Esophagus (tissue), 2 donors: ENCODE measurements around the gene MACROH2A1. TPM values are rescaled to one million over a fixed set of nuclear protein-coding genes. Genes with fewer than 3 reads are reported as not detected.

Source experiments
- H3K27ac ChIP-seq, 2 donors: one replicate each; pipeline ENCODE4 v1.5.1; 2013; ENCODE audit warnings: low read depth in 2 of 2, mild to moderate bottlenecking in 2 of 2, inconsistent platforms in 1 of 2, low read length in 1 of 2, moderate library complexity in 1 of 2
- H3K27me3 ChIP-seq, 2 donors: one replicate each; pipeline ENCODE4 v1.6.1; 2013; ENCODE audit warnings: low read length in 2 of 2, control low read depth in 1 of 2, mild to moderate bottlenecking in 1 of 2; ENCODE audit not compliant: insufficient read depth in 2 of 2, control insufficient read depth in 1 of 2
- H3K36me3 ChIP-seq, 2 donors: one replicate each; pipeline ENCODE4 v1.6.1; 2013; ENCODE audit warnings: low read length in 1 of 2; ENCODE audit not compliant: control insufficient read depth in 2 of 2, insufficient read depth in 2 of 2
- H3K4me1 ChIP-seq, 2 donors: one replicate each; pipeline ENCODE4 v1.6.1; 2013; ENCODE audit warnings: low read length in 1 of 2; ENCODE audit not compliant: control insufficient read depth in 2 of 2, insufficient read depth in 2 of 2
- H3K4me3 ChIP-seq, 2 donors: one replicate each; pipeline ENCODE4 v1.5.1; 2013; ENCODE audit warnings: low read length in 2 of 2, mild to moderate bottlenecking in 2 of 2, low read depth in 1 of 2, moderate library complexity in 1 of 2
- H3K9me3 ChIP-seq, 2 donors: one replicate each; pipeline ENCODE4 v1.6.1; 2013; ENCODE audit warnings: mild to moderate bottlenecking in 2 of 2, low read depth in 1 of 2, low read length in 1 of 2, moderate library complexity in 1 of 2; ENCODE audit not compliant: control insufficient read depth in 2 of 2, insufficient read depth in 1 of 2
- WGBS, 2 donors: extraction: QIAGEN DNeasy Blood & Tissue Kit; methylation state at CpG; one replicate each; pipeline ENCODE4 v1.1.7; 2013; 5-methylcytosine and 5-hydroxymethylcytosine counted together
- polyA plus RNA-seq, 2 donors: library from polyadenylated mRNA; stranded (reverse); fragments of 200-250 nt; gene quantifications; one replicate each; pipeline ENCODE4 v1.2.3, GENCODE V29; 2013
- donor health status: healthy with polysubstance abuse.
- donor health status: Bipolar disorder and iron deficiency.

MACROH2A1 gene
- polyA plus RNA-seq, 2 donors: 210 to 233 TPM

DNA sequence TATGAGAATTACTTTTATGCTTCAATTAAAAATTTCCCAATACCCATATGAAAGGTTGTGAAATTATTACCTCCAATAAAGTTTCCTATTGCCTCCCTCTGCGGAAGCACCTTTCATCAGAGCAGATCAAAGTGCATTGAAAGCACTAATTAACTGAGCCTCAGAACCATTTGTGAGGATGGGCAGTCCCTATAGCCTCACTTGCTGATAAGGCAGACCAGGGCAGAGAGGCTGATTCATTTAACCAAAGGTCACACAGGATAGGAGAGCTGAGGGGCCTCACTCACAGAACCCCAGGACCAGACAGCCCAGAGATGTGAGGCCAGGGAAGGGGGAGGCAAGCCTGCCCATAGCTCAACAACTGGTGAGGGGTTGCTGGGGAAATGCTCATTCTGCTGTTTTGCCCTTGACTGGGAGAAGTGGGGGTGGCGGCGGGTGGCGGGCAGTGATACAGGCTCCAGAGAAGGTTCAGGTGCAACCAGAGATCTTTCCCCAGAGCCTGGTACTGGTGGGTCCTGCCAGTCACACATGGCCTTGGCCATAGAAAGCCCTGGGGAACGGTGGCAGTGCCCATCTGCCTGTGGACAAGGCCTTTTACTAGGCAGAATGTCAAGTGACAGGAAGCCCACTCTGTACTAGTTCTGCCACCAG lies 57.9 kb downstream of the MACROH2A1 start:
- H3K4me1 ChIP-seq: peaks cover 2 to 15% of the 10 kb centered on the region in 2 donors
- no peak overlapping the region for H3K27ac ChIP-seq
- H3K27me3 ChIP-seq: no peaks in the 10 kb centered on the region
- no peak overlapping the region for H3K4me3 ChIP-seq
- peaks cover 0 to 1% of the 10 kb centered on the region in 2 donors for H3K9me3 ChIP-seq
- peaks cover 40 to 59% of the 10 kb centered on the region in 2 donors for H3K36me3 ChIP-seq
- WGBS, 2 donors: 83 to 97% methylated on average over 5 of the region's 5 CpGs

DNA sequence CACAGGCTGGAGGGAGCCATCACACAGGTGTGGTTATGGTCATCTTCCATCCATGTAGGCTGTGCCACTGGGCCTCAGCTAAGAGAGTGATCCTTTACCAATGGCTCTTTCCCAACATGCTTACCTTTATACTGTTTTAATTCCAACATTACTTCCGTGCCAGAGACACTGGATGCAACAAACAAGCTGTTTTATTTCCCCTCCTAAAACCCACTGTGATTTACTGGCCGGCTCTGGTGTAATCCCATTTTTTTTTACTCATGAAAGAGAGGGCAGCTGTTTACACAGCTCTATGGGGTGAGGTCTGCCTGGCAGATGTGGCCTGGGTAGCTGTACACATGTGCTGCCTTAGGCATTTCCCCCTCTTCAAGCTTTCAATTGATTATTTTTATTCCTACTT lies 58.5 kb downstream of the MACROH2A1 start:
- no peaks in the 10 kb centered on the region for H3K27me3 ChIP-seq
- peaks cover 4 to 17% of the 10 kb centered on the region in 2 donors for H3K4me1 ChIP-seq
- H3K27ac ChIP-seq: no peak overlapping the region
- peaks cover 40 to 57% of the 10 kb centered on the region in 2 donors for H3K36me3 ChIP-seq
- H3K9me3 ChIP-seq: peaks cover 0 to 1% of the 10 kb centered on the region in 2 donors
- WGBS, 2 donors: 65 to 69% methylated on average over 2 of the region's 2 CpGs
- no peak overlapping the region for H3K4me3 ChIP-seq

DNA sequence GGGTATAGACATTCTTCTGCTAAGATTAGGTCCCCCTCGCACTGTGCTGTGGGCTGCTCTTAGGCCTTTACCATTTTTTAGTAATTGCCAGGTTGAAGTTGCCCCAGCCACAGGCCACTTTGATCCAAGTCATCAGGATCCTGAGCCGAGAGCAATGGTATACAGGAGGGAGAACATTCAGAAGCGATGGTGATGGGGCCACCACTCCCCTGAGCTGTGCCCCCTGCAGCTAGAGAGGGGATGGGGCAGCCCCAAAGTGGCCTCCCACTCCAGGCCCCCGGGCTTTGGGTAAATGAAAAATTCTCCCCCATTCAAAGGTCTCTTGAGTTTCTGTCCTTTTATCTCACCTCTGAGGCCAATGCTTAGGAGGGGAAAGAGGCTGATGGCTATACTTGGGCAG lies 59.4 kb downstream of the MACROH2A1 start:
- no peak overlapping the region for H3K27ac ChIP-seq
- H3K9me3 ChIP-seq: peaks cover 0 to 1% of the 10 kb centered on the region in 2 donors
- no peaks in the 10 kb centered on the region for H3K27me3 ChIP-seq
- no peak overlapping the region for H3K4me3 ChIP-seq
- WGBS, 2 donors: 88 to 96% methylated on average over 4 of the region's 4 CpGs
- H3K36me3 ChIP-seq: peaks cover 40 to 57% of the 10 kb centered on the region in 2 donors
- H3K4me1 ChIP-seq: peaks cover 4 to 17% of the 10 kb centered on the region in 2 donors

DNA sequence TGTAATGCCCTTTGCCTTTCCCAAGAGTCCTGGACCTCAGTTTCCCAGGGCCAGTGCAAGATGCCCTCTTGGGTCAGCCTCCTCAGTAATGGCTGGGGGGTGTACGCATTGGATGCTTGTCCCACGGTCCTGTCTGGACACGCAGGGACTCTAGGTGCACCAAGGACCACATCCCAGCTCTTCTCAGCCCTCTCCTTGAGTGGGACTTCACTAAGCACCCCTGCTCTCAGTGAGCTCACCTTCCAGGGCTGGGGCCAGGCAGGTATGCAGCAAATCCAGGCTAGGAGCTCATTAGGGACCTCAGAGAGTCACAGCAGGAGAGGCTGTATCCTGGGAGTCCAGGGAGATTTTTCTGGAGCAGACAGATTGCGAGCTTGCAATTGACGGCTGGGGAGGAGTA lies 59.8 kb downstream of the MACROH2A1 start:
- peaks cover 4 to 17% of the 10 kb centered on the region in 2 donors for H3K4me1 ChIP-seq
- peaks cover 40 to 57% of the 10 kb centered on the region in 2 donors for H3K36me3 ChIP-seq
- 90% methylated on average over 5 of the region's 5 CpGs for WGBS, 2 donors

DNA sequence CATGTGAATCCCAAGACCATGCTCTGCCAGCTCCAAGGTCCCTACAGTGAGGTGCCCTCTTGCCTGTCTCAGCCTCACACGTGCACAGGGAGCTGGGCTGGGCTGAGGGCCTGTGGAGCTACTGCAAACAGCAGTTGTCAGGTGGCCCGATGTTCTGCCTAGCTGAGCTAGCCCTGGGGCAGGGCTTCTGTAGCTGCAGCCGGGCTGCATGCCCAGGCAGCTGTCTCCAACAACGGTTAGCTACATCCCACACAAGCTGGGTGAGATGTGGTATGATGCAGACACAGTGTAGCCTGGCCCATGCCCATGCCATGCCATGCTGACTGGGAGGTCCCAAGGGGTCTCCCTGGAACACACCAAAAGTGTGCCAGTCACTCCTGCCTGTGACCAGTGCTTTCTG lies 62.0 kb downstream of the MACROH2A1 start:
- 36 to 59% methylated on average over 4 of the region's 4 CpGs for WGBS, 2 donors

More for the DNA sequence above, 59.8 kb downstream of the MACROH2A1 start:
- peaks cover 0 to 1% of the 10 kb centered on the region in 2 donors for H3K9me3 ChIP-seq
- no peaks in the 10 kb centered on the region for H3K27me3 ChIP-seq
- H3K4me3 ChIP-seq: no peak overlapping the region
- H3K27ac ChIP-seq: peak overlapping the region in 1 of 2 donors; percentile 9

DNA sequence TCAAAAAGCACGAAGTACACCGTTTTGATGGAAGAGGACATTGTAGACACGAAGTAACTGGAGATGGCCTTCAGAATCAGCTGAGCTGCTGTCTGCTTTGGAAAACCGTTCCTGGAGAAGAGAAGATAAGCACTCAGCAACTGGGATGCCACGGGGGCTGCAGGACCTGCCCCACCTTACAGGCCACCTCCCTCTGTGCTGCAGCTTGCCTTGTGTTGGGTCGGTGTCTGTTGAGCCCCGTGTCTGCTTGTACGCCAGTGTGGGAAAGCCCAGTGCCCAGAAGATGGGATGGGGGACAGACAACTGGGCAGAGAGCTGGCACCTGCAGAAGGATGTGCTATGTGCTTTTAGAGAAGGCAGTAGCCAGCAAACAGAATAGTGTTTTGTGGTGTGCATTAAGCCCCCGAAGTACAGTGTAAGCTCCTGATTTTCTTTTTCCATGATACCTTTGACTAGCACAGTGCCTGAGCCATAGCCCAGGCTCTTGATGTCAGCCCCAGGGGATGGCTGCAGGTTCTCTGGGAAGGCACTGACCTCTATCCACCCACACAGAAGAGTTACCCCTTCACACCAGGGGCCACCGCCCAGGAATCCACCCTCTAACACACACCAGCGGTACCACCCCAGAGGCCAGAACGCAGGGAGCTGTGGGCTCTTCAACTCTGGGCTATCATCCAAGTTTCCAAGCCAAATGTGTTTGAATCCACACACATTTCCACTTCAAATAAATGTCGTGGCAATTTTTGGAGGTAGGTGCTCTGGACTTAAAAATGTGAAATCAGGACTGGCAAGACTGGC lies 63.8 kb downstream of the MACROH2A1 start:
- peaks cover 15 to 39% of the 10 kb centered on the region in 2 donors for H3K36me3 ChIP-seq
- H3K4me3 ChIP-seq: no peak overlapping the region
- no peaks in the 10 kb centered on the region for H3K27me3 ChIP-seq
- H3K9me3 ChIP-seq: no peaks in the 10 kb centered on the region
- no peak overlapping the region for H3K27ac ChIP-seq
- H3K4me1 ChIP-seq: peaks cover 7 to 21% of the 10 kb centered on the region in 2 donors
- WGBS, 2 donors: 61 to 70% methylated on average over 13 of the region's 13 CpGs

More for the DNA sequence above, 62.0 kb downstream of the MACROH2A1 start:
- Histone ChIP-seq H3K9me3 (no peaks in the 10 kb centered on the region), H3K4me1 (peaks cover 5 to 16% of the 10 kb centered on the region in 2 donors), H3K27ac (peak overlapping the region in 1 of 2 donors; percentile 37), H3K27me3 (no peaks in the 10 kb centered on the region), H3K36me3 (peaks cover 22 to 47% of the 10 kb centered on the region in 2 donors), H3K4me3 (no peak overlapping the region)

DNA sequence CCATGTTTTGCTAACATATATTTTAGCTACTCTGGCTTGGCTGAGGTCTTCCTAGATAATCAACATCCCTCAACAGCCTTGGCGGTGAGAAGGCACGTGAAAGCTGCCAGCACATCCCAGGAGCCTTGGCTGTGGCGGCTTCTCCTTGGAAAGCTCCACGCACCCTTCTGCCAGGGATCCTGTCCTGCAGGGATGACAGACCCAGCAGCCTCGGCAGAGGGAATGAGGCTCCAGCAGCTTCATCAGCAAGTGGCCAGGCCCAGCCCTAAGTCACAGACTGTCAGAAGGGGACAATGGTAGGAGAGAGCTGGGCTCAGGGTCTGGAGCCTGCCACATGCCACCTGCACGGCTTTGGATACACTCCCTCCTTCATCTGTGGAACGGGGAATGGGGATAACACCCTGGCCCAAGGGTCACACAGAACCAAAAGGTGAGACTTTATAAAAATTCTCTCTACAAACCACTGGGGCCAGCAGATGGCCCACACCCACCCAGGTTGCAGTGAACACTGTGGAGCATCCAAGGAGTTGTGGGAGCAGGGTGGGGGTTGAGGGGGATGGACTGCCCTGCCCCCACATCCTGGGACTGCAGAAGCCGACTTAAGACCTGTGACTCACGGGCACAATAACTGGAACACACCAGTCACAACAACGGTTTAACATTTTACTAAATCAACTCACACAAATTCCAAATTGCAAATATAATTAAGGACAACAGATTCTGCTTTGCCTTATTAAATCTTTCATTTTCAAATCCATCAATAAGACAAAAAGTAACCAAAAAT lies 65.1 kb downstream of the MACROH2A1 start:
- H3K27me3 ChIP-seq: no peaks in the 10 kb centered on the region
- H3K4me3 ChIP-seq: no peak overlapping the region
- peaks cover 8 to 32% of the 10 kb centered on the region in 2 donors for H3K36me3 ChIP-seq
- peaks cover 7 to 26% of the 10 kb centered on the region in 2 donors for H3K4me1 ChIP-seq
- no peaks in the 10 kb centered on the region for H3K9me3 ChIP-seq
- 43 to 47% methylated on average over 10 of the region's 10 CpGs for WGBS, 2 donors
- H3K27ac ChIP-seq: peak overlapping the region in 1 of 2 donors; percentile 43

DNA sequence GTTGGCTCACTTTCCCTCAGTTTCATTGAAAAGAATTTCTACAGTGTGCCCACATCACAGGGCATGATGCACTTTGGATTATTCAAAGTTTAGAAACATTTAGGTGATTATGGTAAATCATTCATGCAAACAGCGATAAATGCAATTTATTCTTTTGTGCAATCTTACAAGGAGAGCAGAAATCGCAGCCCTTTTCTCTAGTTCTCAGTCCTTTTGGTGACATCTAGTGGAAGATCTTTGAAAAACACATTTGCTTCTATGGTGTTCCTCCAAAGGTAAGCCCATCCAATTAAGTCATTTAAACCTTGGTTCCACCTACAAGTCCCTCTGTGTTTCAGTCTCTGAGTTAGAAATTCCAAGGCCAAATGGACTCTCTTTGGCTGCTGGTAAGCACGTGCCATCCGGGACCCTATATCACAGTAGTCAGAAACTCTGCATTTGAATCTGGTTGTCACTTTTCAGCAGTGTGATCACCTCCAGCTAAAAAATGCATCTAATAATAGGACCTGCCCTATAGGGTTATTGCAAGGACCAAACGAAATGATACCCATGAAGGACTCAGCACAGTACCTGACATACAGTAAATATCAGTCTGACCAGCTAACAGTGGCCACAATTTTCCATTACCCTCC lies 66.4 kb downstream of the MACROH2A1 start:
- Histone ChIP-seq H3K27me3 (no peaks in the 10 kb centered on the region), H3K9me3 (no peaks in the 10 kb centered on the region), H3K27ac (no peak overlapping the region), H3K36me3 (peaks cover 3 to 20% of the 10 kb centered on the region in 2 donors), H3K4me3 (no peak overlapping the region), H3K4me1 (peaks cover 7 to 26% of the 10 kb centered on the region in 2 donors)
- WGBS, 2 donors: 28 to 31% methylated on average over 5 of the region's 5 CpGs

DNA sequence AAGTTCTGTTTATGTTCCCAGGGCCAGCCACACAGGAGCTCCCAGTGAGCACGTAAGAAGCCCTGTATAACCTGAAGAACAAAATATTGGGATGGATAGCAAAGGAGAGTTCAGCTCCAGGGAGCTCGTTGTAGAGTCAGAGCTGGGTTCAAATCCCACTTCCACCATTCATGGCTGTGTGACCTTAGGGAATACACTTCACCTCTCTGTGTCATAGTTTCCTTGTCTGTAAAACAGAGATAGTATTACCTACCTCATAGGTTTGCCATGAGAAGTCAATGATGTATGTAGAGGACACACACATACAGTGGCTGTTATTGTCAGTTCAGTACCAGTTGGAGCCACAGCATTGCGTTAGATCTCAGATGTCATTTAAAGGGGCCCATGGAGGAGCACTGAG lies 67.4 kb downstream of the MACROH2A1 start:
- H3K27ac ChIP-seq: peak overlapping the region; percentile 54 to 71
- H3K4me1 ChIP-seq: peaks cover 5 to 19% of the 10 kb centered on the region in 2 donors
- H3K27me3 ChIP-seq: no peaks in the 10 kb centered on the region
- peaks cover 3 to 13% of the 10 kb centered on the region in 2 donors for H3K36me3 ChIP-seq
- no peak overlapping the region for H3K4me3 ChIP-seq
- 69 to 80% methylated on average over 3 of the region's 3 CpGs for WGBS, 2 donors
- H3K9me3 ChIP-seq: no peaks in the 10 kb centered on the region
